Measurements from ENCODE around the gene CHRNA10. TPM values are rescaled to one million over a fixed set of nuclear protein-coding genes. Genes with fewer than 3 reads are reported as not detected.
A peak's percentile ranks its signal among the peaks of the same experiment; 100 is the strongest.

The CHRNA10 gene
- total RNA-seq, 1 donor = 2.2 TPM

DNA sequence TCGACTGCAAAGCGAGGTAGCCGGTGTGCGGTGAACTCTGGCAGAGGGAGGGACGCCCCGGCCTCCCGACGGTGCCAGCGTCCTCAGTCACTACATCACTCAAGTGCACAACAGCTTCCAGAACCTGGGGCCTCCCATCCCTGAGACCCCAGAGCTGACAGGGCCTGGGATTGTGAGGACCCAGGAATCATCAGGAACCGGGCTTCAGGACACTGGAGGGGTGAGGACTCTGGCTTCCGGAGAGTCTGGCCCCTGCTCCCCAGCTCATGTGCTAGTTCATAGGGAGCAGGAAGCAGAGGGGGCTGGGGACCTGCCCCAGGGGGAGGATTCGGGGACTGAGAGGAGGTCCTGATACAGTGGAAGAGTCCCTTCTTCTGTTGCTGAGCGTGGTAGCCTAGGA lies 34.0 kb downstream of the CHRNA10 start:
- DNase-seq (ENCODE audit: low read depth in 2 of 3, low spot score in 2 of 3) = no peak

DNA sequence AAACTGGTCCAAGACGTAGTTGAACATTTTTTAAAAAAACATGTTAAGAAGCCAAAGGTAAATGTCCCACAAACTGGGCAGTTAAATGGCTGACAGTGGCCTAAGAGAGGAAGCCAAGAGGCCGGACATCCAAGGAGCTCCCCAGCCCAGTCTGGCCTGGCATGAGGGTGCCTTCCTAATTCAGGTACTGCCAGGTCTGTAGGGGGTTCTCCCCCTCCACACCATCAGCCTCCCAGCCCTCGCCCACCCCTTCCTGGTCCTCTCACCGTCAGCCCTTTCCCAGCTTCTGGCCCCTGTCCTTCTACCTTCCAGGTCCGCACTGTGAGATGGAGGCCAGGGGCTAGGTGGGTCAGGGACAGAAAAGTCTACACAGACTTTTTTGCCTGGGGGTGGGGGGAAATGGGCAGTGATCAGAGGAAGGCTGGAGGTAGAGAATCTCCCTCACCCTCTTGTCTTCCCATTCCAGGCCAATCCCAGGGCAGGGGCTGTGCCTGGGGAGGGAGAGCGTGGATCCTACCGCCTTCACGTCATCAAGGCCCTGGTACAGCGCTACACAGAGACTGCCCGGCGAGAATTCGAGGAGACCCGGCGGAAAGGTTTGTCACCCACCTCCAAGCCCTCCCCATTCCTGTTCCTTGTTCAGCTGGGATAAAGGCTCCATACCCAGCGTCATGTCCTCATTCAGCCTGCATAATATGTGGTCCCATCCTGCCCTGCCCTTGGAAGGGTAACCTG lies 35.4 kb downstream of the CHRNA10 start:
- no peak for DNase-seq (ENCODE audit: low read depth in 2 of 3, low spot score in 2 of 3)

DNA sequence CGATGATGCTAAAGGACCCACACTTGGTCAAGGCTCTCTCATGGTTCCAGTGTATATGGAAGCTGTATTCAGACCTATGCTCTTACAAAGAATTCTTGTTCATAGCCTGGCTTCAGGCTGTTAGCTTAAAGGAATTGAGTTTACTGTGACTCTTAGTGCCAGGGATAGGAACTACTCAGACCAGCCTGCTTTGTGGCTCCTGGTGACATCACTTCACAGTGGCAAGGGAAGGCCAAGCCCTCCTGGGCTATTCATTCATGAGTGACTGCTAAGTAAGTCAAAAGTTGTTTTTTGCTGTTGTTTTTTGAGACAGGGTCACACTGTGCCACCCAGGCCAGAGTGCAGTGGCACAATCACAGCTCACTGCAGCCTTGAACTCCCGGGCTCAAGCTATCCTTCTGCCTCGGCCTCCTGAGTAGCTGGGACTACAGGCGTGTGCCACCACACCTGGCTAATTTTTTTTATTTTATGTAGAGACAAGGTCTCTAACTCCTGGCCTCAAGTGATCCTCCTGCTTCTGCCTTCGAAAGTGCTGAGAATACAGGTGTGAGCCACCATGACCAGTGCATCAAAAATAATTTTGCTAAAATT lies 39.0 kb downstream of the CHRNA10 start:
- no peak for DNase-seq (ENCODE audit: low read depth in 2 of 3, low spot score in 2 of 3)

DNA sequence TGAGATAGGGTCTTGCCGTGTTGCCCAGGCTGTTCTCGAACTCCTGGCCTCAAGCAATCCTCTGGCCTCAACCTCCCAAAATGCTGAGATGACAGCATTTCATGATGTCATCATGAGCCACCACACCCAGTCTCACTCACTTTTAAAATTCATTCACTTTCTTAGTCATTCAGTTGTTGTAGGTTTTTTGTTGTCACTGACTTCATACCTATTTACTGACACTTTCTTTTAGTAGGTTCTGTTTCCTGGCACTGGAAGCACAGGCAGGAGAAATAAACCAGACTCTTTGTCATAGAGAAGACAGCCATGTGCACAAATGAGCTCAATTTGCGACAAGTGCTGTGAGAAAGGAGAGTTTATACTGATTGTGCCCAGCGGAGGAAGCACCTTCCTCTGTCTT lies 39.9 kb downstream of the CHRNA10 start:
- DNase-seq (ENCODE audit: low read depth in 2 of 3, low spot score in 2 of 3) = no peak

DNA sequence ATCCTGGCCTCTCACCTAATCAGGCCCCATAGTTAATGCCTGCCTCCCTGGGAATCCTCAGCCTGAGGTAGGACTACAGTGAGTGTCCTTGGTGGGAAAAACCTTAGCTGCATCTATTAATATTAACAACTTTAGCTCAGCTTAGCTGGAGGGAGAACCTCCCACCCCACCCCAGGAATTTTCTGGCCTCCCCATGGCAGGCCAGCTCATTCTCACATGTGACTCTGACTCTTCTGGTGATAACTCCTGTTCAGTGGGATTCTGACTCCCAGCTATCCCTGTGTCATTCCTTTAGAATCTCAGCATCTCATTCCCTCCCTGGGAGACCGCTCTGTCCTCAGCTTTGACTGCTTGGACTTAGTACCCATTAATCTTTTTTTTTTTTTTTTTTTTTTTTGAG lies 43.9 kb downstream of the CHRNA10 start:
- DNase-seq (ENCODE audit: low read depth in 2 of 3, low spot score in 2 of 3) = no peak

DNA sequence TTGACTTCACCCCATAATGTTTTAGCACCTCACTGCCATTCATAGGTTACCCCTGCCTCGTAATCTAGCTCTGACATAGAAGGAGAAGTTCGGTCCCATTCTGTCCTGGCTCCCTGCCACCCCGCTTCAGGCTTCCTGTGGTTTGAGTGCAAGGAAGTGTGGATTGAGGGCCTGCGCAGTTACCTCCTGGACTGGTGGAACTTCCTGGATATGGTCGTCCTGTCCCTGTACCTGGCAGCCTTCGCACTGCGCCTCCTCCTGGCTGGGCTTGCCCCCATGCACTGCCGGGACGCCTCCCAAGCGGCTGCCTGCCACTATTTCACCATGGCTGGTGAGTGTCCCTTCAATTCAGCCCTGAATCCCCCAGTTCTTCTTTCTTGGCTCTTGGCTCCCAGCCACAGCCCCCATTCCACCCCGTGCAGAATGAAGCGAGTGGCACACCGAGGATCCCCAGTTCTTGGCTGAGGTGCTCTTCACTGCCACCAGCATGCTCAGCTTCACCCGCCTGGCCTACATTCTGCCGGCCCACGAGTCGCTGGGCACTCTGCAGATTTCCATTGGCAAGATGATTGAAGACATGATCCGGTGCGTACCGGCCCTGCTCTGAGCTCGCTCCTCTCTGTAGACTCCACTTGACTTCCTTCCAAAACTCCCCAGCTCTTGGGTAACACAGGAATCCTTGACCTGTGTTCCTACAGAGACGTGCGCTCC lies 44.8 kb downstream of the CHRNA10 start:
- peak in 2 of 3 donors; percentile 94 to 99 for DNase-seq (ENCODE audit: low read depth in 2 of 3, low spot score in 2 of 3)

DNA sequence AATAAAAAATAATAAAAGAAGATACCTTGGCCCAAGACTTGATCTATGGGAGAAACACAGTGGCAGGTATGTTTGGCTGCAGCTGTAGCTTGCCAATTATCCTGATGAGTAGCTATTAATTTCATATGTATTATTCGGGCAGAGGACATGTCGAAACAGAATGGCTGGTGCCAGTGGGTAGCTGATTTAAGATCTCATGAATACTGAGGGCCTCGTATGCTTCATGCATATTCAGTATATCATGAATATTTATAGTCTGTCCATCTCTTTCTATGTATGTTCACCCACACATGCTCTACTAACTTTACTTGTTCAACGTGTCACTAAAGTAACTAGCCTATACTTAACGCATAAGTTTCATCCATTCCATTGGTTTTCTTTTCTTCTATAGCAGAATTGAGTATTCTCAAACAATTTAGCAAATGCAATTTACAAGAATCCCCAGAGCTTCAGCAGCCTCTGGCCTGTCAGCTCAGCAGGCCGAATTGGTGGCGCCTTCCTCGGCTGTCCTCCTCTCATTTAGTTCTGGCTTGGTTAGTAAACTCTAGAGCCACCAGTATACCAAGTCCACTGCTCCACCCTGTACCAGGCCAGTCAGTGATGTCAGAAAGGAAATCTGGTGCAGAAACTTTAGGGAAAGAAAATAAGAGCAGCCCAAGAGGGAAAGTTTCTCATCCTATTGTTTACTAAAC lies 47.3 kb downstream of the CHRNA10 start:
- no peak for DNase-seq (ENCODE audit: low read depth in 2 of 3, low spot score in 2 of 3)

DNA sequence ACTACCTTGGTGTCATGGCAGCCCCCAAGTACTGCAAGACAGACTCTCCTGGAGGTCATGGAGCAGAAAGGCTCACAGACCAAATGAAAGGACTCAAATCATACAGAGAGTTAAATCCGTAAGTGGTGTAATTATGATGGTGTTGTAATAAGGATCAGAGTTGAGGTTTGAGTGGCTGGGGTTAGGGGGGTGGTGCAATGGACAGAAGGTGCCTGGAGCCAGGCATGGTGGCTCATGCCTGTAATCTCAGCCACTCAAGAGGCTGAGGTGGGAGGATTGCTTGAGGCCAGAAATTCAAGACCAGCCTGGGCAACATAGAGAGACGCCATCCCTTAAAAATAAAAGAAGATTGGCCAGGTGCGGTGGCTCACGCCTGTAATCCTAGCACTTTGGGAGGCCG lies 48.1 kb downstream of the CHRNA10 start:
- DNase-seq (ENCODE audit: low read depth in 2 of 3, low spot score in 2 of 3) = no peak

DNA sequence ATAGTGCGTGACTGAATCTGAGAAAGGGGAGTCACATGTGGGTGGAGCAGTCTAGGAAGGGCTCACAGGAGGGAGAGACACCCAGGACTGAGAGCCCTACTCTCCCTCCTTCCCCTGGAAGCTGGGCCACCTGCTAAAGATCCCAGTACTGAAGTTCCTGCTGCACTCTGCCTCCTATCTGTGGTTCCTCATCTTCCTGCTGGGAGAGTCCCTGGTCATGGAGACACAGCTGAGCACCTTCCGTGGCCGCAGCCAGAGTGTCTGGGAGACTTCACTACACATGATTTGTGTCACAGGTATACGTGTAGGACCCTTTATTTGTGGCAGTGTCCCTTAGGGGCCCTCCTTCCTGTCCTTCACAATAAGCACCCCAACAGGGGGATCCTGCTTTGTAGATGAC lies 48.7 kb downstream of the CHRNA10 start:
- DNase-seq (ENCODE audit: low read depth in 2 of 3, low spot score in 2 of 3) = no peak

DNA sequence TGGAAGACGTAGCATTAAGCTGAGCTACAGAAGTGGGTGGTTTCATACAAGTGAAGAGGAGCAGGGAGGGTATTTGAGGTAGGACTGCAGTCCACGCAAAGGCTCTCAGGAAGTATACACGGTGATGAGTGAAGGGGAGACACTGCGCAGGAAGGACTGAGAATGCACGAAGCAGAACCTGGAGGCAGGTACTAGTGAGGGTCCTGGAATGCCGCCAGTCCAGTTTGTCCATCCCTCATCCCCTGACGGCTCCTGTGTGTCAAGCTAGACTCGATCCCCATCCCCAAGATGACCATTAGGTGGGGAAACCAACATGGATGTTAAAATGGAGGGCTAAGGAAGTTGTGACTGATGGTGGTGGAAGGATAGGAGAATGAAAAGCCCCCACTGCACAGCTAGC lies 53.2 kb downstream of the CHRNA10 start:
- no peak for DNase-seq (ENCODE audit: low read depth in 2 of 3, low spot score in 2 of 3)

DNA sequence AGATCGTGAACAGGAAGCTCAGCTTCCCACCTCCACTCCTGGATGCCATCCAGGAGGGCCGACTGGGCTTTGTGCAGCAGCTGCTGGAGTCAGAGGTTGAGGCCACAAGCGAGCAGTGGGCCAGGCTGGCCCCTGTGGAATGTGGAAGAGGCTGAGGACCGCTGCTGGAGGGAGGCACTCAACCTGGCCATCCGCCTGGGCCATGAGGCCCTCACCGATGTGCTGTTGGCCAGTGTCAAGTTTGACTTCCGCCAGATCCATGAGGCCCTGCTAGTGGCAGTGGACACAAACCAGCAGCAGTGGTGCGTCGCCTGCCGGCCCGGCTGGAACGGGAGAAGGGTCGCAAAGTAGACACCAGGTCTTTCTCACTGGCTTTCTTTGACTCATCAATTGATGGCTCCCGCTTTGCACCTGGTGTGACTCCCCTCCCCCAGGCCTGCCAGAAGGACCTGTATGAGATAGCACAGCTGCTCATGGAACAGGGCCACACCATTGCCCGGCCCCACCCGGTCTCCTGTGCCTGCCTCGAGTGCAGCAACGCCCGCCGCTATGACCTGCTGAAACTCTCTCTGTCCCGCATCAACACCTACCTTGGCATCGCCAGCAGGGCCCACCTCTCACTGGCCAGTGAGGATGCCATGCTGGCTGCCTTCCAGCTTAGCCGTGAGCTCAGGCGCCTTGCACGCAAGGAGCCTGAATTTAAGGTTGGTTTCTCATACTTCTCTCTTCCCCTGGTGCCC lies 54.3 kb downstream of the CHRNA10 start:
- no peak for DNase-seq (ENCODE audit: low read depth in 2 of 3, low spot score in 2 of 3)

DNA sequence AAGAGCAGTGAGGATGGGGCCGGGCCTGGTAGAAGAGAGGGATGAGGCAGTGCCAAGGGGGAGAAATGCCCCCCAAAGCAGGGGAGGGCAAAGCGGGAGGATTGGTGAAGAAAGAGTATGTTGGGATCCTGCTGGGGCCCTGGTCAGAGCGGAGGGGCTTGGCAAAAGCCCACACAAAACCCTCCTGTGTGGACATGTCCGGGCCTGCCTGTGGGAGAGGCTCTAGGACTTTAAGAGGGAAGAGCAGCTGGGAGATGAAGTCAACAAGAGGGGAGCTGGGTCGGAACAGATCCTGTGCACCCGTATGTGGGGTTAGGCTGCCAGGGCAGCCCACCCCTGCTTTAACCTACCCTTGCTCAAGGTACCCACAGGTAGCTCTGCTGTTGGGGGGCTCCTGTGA lies 55.2 kb downstream of the CHRNA10 start:
- no peak for DNase-seq (ENCODE audit: low read depth in 2 of 3, low spot score in 2 of 3)

Small RNA genes within 50 kb of the gene (small RNA-seq; reads per million reads assigned to genes)
- gene RF00019 (not detected), gene RNU6-1143P (not detected)

Other genes with a start within 250 kb of the CHRNA10 start
- gene ART5, start 29.4 kb downstream of the CHRNA10 start, total RNA-seq = under 0.01 TPM
- not detected for gene ART1, start 26.3 kb downstream of the CHRNA10 start, total RNA-seq
- gene NUP98, start 126.2 kb upstream of the CHRNA10 start, total RNA-seq = 219 TPM
- 31.0 TPM for gene PGAP2, start 137.2 kb upstream of the CHRNA10 start, total RNA-seq
- 163 TPM for gene RHOG, start 169.6 kb upstream of the CHRNA10 start, total RNA-seq
- gene STIM1, start 184.3 kb upstream of the CHRNA10 start, total RNA-seq = 80.2 TPM

All from hematopoietic multipotent progenitor cell (in vitro differentiated cells).